Measurements from ENCODE around the gene YTHDF2.

Gene YTHDF2

DNA sequence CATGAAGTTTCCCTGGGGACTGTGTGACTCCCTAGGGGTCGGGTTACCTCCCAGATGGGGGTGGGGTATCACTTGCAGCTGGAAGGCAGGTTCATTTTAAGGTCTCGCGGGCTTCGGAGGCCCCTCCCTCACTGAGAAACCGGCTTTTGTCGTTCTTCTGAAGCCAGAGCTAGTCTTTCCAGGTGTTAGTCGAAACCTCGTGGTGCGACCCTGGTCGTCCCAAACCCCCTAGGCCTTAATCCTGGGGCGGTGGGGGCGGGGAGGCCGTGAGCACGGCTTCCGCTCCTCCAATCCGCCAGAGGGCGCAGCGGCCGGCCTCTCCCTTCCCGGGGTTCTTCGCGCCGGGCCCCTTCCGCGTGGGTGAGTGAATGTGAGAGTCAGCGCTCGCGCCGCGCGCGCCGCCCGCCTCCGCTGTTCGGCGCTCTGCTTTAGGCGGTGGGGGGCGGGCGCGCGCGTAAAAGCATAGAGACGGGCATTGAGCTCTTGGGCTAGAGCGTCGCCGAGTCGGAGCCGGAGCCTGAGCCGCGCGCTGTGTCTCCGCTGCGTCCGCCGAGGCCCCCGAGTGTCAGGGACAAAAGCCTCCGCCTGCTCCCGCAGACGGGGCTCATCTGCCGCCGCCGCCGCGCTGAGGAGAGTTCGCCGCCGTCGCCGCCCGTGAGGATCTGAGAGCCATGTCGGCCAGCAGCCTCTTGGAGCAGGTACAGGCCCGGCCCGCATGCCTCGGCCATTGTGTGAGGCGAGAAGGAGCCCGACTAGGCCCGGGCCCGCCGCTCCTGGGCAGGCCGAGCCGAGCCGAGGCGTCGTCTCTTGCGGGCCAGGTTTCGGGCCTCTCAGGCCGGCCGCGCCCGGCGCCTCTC lies at the start of gene YTHDF2 (continued):
- TF ChIP-seq, protein P1, sequence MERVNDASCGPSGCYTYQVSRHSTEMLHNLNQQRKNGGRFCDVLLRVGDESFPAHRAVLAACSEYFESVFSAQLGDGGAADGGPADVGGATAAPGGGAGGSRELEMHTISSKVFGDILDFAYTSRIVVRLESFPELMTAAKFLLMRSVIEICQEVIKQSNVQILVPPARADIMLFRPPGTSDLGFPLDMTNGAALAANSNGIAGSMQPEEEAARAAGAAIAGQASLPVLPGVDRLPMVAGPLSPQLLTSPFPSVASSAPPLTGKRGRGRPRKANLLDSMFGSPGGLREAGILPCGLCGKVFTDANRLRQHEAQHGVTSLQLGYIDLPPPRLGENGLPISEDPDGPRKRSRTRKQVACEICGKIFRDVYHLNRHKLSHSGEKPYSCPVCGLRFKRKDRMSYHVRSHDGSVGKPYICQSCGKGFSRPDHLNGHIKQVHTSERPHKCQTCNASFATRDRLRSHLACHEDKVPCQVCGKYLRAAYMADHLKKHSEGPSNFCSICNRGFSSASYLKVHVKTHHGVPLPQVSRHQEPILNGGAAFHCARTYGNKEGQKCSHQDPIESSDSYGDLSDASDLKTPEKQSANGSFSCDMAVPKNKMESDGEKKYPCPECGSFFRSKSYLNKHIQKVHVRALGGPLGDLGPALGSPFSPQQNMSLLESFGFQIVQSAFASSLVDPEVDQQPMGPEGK (tag by site-specific recombination; IDR thresholded peaks at IDR 0.05) = peak; percentile 99
- TF ChIP-seq ZEB2 (tag by site-specific recombination; IDR thresholded peaks at IDR 0.05) (peak; percentile 99), ZBTB20 (tag by site-specific recombination; IDR thresholded peaks at IDR 0.05) (peak; percentile 80), ZNF416 (tag by site-specific recombination; IDR thresholded peaks at IDR 0.05) (no peak), KLF7 (tag by site-specific recombination; IDR thresholded peaks at IDR 0.05; ENCODE audit: borderline replicate concordance) (peak; percentile 78; the same call in 1 of the 2 replicates), ZNF555 (tag by site-specific recombination; conservative IDR thresholded peaks at IDR 0.05) (no peak), SP3 (tag by site-specific recombination; IDR thresholded peaks at IDR 0.05) (peak; percentile 95), HOXA7 (CRISPR knock-in tag; IDR thresholded peaks at IDR 0.05; ENCODE audit: borderline replicate concordance) (no peak; the same call in none of the 2 replicates), ZNF623 (tag by site-specific recombination; IDR thresholded peaks at IDR 0.05) (no peak; the same call in 1 of the 2 replicates), KLF9 (tag by site-specific recombination; IDR thresholded peaks at IDR 0.05; ENCODE audit: low read depth) (peak; percentile 82), ZNF473 (tag by site-specific recombination; IDR thresholded peaks at IDR 0.05) (no peak), ZNF777 (tag by site-specific recombination; IDR thresholded peaks at IDR 0.05; ENCODE audit: borderline replicate concordance) (no peak), ZNF354C (tag by site-specific recombination; IDR thresholded peaks at IDR 0.05; ENCODE audit: borderline replicate concordance, low read depth) (no peak), GLI4 (tag by site-specific recombination; IDR thresholded peaks at IDR 0.05) (0 out of 2 replicates have a peak, but pooled peaks have one; percentile 27), ZNF561 (tag by site-specific recombination; IDR thresholded peaks at IDR 0.05; ENCODE audit: borderline replicate concordance) (peak; percentile 91), ZNF248 (tag by site-specific recombination; IDR thresholded peaks at IDR 0.05) (no peak), ZNF221 (tag by site-specific recombination; IDR thresholded peaks at IDR 0.05; ENCODE audit: borderline replicate concordance) (no peak), ZNF530 (tag by site-specific recombination; IDR thresholded peaks at IDR 0.05; ENCODE audit: low read depth) (no peak), ZNF292 (tag by site-specific recombination; IDR thresholded peaks at IDR 0.05; ENCODE audit: borderline replicate concordance, low read depth) (no peak)
- TF ChIP-seq, protein P2, sequence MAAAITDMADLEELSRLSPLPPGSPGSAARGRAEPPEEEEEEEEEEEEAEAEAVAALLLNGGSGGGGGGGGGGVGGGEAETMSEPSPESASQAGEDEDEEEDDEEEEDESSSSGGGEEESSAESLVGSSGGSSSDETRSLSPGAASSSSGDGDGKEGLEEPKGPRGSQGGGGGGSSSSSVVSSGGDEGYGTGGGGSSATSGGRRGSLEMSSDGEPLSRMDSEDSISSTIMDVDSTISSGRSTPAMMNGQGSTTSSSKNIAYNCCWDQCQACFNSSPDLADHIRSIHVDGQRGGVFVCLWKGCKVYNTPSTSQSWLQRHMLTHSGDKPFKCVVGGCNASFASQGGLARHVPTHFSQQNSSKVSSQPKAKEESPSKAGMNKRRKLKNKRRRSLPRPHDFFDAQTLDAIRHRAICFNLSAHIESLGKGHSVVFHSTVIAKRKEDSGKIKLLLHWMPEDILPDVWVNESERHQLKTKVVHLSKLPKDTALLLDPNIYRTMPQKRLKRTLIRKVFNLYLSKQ (tag by site-specific recombination; IDR thresholded peaks at IDR 0.05; ENCODE audit: borderline replicate concordance) = no peak
- TF ChIP-seq, protein P3, sequence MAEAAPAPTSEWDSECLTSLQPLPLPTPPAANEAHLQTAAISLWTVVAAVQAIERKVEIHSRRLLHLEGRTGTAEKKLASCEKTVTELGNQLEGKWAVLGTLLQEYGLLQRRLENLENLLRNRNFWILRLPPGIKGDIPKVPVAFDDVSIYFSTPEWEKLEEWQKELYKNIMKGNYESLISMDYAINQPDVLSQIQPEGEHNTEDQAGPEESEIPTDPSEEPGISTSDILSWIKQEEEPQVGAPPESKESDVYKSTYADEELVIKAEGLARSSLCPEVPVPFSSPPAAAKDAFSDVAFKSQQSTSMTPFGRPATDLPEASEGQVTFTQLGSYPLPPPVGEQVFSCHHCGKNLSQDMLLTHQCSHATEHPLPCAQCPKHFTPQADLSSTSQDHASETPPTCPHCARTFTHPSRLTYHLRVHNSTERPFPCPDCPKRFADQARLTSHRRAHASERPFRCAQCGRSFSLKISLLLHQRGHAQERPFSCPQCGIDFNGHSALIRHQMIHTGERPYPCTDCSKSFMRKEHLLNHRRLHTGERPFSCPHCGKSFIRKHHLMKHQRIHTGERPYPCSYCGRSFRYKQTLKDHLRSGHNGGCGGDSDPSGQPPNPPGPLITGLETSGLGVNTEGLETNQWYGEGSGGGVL (tag by site-specific recombination; IDR thresholded peaks at IDR 0.05) = peak; percentile 56; the same call in 1 of the 2 replicates
- TF ChIP-seq, protein P4, sequence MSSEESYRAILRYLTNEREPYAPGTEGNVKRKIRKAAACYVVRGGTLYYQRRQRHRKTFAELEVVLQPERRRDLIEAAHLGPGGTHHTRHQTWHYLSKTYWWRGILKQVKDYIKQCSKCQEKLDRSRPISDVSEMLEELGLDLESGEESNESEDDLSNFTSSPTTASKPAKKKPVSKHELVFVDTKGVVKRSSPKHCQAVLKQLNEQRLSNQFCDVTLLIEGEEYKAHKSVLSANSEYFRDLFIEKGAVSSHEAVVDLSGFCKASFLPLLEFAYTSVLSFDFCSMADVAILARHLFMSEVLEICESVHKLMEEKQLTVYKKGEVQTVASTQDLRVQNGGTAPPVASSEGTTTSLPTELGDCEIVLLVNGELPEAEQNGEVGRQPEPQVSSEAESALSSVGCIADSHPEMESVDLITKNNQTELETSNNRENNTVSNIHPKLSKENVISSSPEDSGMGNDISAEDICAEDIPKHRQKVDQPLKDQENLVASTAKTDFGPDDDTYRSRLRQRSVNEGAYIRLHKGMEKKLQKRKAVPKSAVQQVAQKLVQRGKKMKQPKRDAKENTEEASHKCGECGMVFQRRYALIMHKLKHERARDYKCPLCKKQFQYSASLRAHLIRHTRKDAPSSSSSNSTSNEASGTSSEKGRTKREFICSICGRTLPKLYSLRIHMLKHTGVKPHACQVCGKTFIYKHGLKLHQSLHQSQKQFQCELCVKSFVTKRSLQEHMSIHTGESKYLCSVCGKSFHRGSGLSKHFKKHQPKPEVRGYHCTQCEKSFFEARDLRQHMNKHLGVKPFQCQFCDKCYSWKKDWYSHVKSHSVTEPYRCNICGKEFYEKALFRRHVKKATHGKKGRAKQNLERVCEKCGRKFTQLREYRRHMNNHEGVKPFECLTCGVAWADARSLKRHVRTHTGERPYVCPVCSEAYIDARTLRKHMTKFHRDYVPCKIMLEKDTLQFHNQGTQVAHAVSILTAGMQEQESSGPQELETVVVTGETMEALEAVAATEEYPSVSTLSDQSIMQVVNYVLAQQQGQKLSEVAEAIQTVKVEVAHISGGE (tag by site-specific recombination; conservative IDR thresholded peaks at IDR 0.05; ENCODE audit: low read depth) = peak; percentile 96
- TF ChIP-seq, protein P5, sequence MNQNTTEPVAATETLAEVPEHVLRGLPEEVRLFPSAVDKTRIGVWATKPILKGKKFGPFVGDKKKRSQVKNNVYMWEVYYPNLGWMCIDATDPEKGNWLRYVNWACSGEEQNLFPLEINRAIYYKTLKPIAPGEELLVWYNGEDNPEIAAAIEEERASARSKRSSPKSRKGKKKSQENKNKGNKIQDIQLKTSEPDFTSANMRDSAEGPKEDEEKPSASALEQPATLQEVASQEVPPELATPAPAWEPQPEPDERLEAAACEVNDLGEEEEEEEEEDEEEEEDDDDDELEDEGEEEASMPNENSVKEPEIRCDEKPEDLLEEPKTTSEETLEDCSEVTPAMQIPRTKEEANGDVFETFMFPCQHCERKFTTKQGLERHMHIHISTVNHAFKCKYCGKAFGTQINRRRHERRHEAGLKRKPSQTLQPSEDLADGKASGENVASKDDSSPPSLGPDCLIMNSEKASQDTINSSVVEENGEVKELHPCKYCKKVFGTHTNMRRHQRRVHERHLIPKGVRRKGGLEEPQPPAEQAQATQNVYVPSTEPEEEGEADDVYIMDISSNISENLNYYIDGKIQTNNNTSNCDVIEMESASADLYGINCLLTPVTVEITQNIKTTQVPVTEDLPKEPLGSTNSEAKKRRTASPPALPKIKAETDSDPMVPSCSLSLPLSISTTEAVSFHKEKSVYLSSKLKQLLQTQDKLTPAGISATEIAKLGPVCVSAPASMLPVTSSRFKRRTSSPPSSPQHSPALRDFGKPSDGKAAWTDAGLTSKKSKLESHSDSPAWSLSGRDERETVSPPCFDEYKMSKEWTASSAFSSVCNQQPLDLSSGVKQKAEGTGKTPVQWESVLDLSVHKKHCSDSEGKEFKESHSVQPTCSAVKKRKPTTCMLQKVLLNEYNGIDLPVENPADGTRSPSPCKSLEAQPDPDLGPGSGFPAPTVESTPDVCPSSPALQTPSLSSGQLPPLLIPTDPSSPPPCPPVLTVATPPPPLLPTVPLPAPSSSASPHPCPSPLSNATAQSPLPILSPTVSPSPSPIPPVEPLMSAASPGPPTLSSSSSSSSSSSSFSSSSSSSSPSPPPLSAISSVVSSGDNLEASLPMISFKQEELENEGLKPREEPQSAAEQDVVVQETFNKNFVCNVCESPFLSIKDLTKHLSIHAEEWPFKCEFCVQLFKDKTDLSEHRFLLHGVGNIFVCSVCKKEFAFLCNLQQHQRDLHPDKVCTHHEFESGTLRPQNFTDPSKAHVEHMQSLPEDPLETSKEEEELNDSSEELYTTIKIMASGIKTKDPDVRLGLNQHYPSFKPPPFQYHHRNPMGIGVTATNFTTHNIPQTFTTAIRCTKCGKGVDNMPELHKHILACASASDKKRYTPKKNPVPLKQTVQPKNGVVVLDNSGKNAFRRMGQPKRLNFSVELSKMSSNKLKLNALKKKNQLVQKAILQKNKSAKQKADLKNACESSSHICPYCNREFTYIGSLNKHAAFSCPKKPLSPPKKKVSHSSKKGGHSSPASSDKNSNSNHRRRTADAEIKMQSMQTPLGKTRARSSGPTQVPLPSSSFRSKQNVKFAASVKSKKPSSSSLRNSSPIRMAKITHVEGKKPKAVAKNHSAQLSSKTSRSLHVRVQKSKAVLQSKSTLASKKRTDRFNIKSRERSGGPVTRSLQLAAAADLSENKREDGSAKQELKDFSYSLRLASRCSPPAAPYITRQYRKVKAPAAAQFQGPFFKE (tag by site-specific recombination; IDR thresholded peaks at IDR 0.05; ENCODE audit: borderline replicate concordance) = no peak; the same call in 1 of the 2 replicates
